Endothelial cell of umbilical vein (primary cell): ENCODE measurements around the gene TSGA10IP.

Source experiments
- CTCF ChIP-seq, 2 donors: IDR thresholded peaks; 1 replicate in 1 of 2; 2 replicates in 1 of 2; pipeline ENCODE4 v1.5.1; 2011; ENCODE audit warnings: low read length in 2 of 2, mild to moderate bottlenecking in 2 of 2, moderate library complexity in 2 of 2, control low read depth in 1 of 2, inconsistent platforms in 1 of 2, low read depth in 1 of 2; ENCODE audit not compliant: insufficient read depth in 1 of 2; ENCODE audit errors: extremely low read depth in 1 of 2
- EZH2 ChIP-seq: IDR thresholded peaks from 2 replicates; pipeline ENCODE4 v1.6.1; 2012; ENCODE audit warnings: borderline replicate concordance, low read depth, mild to moderate bottlenecking, moderate library complexity, low read length, inconsistent platforms; ENCODE audit not compliant: severe bottlenecking
- FOS ChIP-seq: IDR thresholded peaks from 2 replicates; pipeline ENCODE4 v1.6.1; 2011; ENCODE audit warnings: mild to moderate bottlenecking, low read length, moderate library complexity, borderline replicate concordance; ENCODE audit not compliant: insufficient read depth
- JUN ChIP-seq: IDR thresholded peaks from 2 replicates; pipeline ENCODE4 v1.6.1; 2011; ENCODE audit warnings: borderline replicate concordance, low read depth; ENCODE audit not compliant: insufficient read length, insufficient read depth
- MYC ChIP-seq: IDR thresholded peaks from one replicate; pipeline ENCODE4 v1.6.1; 2011; ENCODE audit warnings: mild to moderate bottlenecking, low read depth, low read length
- POLR2A ChIP-seq: IDR thresholded peaks from 2 replicates; pipeline ENCODE4 v1.6.1; 2012; ENCODE audit warnings: low read depth, mild to moderate bottlenecking, control low read depth, low read length

GRCh38 chr11:65944767-65945166, 513 bp upstream of the TSGA10IP start:
- TF ChIP-seq EZH2 = no peak
- TF ChIP-seq CTCF (IDR thresholded peaks at IDR 0.05; ENCODE audit: extremely low read depth in 1 of 2, insufficient read depth in 1 of 2, low read depth in 1 of 2, low read length in 2 of 2) = no peak
- no peak for TF ChIP-seq JUN
- TF ChIP-seq POLR2A = no peak
- TF ChIP-seq FOS = no peak
- TF ChIP-seq MYC = no peak
